ENCODE measurements around the gene KCNJ13.

DNA sequence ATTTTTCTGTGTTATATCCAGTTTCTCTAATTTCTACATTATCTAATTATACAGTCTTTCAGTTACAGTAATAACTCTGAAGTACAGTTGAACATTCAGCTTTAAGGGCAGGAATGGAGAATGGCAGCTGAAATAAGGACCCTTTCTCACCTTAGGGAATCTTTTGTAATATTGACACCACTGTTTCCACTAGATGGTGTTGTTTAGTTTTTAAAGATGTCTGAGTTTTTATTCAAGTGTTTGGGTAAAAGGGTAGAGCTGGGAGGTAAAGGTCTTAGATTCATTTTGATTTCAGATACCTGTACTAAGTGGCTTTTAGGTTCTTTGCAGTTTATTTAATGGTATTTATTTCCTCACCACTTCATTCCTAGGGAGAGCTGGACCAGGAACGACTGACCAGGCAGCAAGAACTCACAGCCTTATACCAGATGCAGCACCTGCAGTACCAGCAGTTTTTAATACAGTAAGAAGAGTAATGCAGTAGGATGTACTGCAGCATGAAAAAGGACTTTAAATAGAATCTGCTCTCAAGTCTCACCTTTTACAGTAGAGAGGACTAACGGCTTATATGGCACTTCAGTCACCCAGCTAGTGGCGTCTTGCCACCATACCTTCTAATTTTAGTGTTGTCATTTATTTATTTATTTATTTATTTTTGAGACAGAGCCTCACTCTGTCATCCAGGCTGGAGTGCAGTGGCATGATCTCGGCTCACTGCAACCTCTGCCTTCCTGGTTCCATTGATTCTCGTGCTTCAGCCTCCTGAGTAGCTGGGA is 33.2 kb upstream of the KCNJ13 start:
- TF ChIP-seq POLR2A (IDR thresholded peaks at IDR 0.05), result no peak
- TF ChIP-seq, protein P1, sequence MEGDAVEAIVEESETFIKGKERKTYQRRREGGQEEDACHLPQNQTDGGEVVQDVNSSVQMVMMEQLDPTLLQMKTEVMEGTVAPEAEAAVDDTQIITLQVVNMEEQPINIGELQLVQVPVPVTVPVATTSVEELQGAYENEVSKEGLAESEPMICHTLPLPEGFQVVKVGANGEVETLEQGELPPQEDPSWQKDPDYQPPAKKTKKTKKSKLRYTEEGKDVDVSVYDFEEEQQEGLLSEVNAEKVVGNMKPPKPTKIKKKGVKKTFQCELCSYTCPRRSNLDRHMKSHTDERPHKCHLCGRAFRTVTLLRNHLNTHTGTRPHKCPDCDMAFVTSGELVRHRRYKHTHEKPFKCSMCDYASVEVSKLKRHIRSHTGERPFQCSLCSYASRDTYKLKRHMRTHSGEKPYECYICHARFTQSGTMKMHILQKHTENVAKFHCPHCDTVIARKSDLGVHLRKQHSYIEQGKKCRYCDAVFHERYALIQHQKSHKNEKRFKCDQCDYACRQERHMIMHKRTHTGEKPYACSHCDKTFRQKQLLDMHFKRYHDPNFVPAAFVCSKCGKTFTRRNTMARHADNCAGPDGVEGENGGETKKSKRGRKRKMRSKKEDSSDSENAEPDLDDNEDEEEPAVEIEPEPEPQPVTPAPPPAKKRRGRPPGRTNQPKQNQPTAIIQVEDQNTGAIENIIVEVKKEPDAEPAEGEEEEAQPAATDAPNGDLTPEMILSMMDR (IDR thresholded peaks at IDR 0.05), result peak in 1 of 7 experiments; percentile 1

Data from body of pancreas (tissue), 4 donors.